GM12878 (cell line): ENCODE data around the gene ACTR1A. TPM values are rescaled to one million over a fixed set of nuclear protein-coding genes. Genes with fewer than 3 reads are reported as not detected.

Source experiments
- ATAC-seq: fragments of 200-7000 bp; cut with Tn5 transposase; 3 replicates; pipeline ENCODE4 v1.9.1; 2020; ENCODE audit warnings: mild to moderate bottlenecking, moderate library complexity
- BruUV-seq: library from RNA; stranded (reverse); fragments of 400-500 nt; replicated peaks from 2 replicates; lab custom pipeline; 2021; lab: Mats Ljungman, UMichigan
- CTCF ChIA-PET: fragments of 300-600 bp; sonication (Branson Sonifier 250); formaldehyde crosslinking; extraction: SDS; loops from one replicate; lab custom pipeline; 2021; ENCODE audit warnings: inconsistent platforms; lab: Yijun Ruan, JAX
- POLR2A ChIA-PET: fragments of 350-600 bp; formaldehyde crosslinking; extraction: SDS; loops from one replicate; lab custom pipeline; 2021; ENCODE audit warnings: inconsistent platforms; lab: Charles Lee
- RAD21 ChIA-PET: fragments of 300-600 bp; sonication (Branson Sonifier 250); formaldehyde crosslinking; loops from one replicate; lab custom pipeline; 2023; ENCODE audit warnings: antibody characterized with exemption; ENCODE audit not compliant: unreplicated experiment; lab: Charles Lee
- SMC1A ChIA-PET: fragments of 300-600 bp; sonication (Branson Sonifier 250); formaldehyde crosslinking; loops from one replicate; lab custom pipeline; 2023; ENCODE audit not compliant: unreplicated experiment, uncharacterized antibody; lab: Charles Lee
- DNase-seq: peaks from one replicate; pipeline ENCODE4 v3.0.0-alpha.2; 2011; ENCODE audit warnings: low read depth, low spot score
- FAIRE-seq: peaks from 3 replicates; lab custom pipeline; 2011; peaks lifted over from hg19 to GRCh38; lab: Jason Lieb, UNC
- H2AFZ ChIP-seq: 2 replicates; pipeline ENCODE4 v1.6.0; 2011; ENCODE audit warnings: low read depth, low read length, control low read depth; ENCODE audit not compliant: control insufficient read depth
- H3K27ac ChIP-seq: 2 replicates; pipeline ENCODE4 v1.5.1; 2011; ENCODE audit warnings: control low read depth; ENCODE audit not compliant: control insufficient read depth, insufficient read depth
- H3K27me3 ChIP-seq, 2 experiments: replicated peaks in 1 of 2; 2 replicates each; pipeline versions ENCODE4 v1.6.0 to v1.6.1; 2011; ENCODE audit warnings: low read length in 1 of 2; ENCODE audit not compliant: control insufficient read depth in 2 of 2, insufficient read depth in 2 of 2
- H3K36me3 ChIP-seq, 2 experiments: 2 replicates each; pipeline ENCODE4 v1.5.1; 2011; ENCODE audit warnings: low read length in 1 of 2; ENCODE audit not compliant: control insufficient read depth in 2 of 2, insufficient read depth in 2 of 2
- H3K4me1 ChIP-seq: 2 replicates; pipeline ENCODE4 v1.6.1; 2011; ENCODE audit warnings: mild to moderate bottlenecking, low read length, moderate library complexity, mixed read lengths; ENCODE audit not compliant: control insufficient read depth, insufficient read depth
- H3K4me2 ChIP-seq: 2 replicates; pipeline ENCODE4 v1.6.0; 2011; ENCODE audit warnings: control low read depth; ENCODE audit not compliant: control insufficient read depth, insufficient read depth
- H3K4me3 ChIP-seq: fragments of 200-600 bp; sonication (generic); 2 replicates; pipeline ENCODE4 v1.5.1; 2016
- H3K79me2 ChIP-seq: 2 replicates; pipeline ENCODE4 v1.6.0; 2011; ENCODE audit warnings: low read length; ENCODE audit not compliant: control insufficient read depth, insufficient read depth
- H3K9ac ChIP-seq: 2 replicates; pipeline ENCODE4 v1.8.0; 2011; ENCODE audit warnings: low read length, control low read depth, mixed read lengths; ENCODE audit not compliant: control insufficient read depth, insufficient read depth
- H3K9me3 ChIP-seq: replicated peaks from 3 replicates; pipeline ENCODE4 v1.5.1; 2011; ENCODE audit warnings: mild to moderate bottlenecking, low read length; ENCODE audit not compliant: control insufficient read depth, insufficient read depth
- H4K20me1 ChIP-seq: 2 replicates; pipeline ENCODE4 v1.6.0; 2011; ENCODE audit not compliant: control insufficient read depth, insufficient read depth
- MXI1 ChIP-seq: fragments of 150-350 bp; IDR thresholded peaks from 2 replicates; pipeline ENCODE4 v1.6.1; 2011; ENCODE audit warnings: low read depth, mild to moderate bottlenecking, inconsistent platforms, low read length, improper control_type of control experiment
- RAD21 ChIP-seq: IDR thresholded peaks from 2 replicates; pipeline ENCODE4 v1.6.1; 2011; ENCODE audit warnings: mild to moderate bottlenecking, low read depth, low read length, moderate library complexity; ENCODE audit not compliant: insufficient read depth
- RCOR1 ChIP-seq: conservative IDR thresholded peaks from 2 replicates; pipeline ENCODE4 v1.6.1; 2012; ENCODE audit warnings: low read depth, low read length, improper control_type of control experiment
- SMARCA5 ChIP-seq: fragments of 450-650 bp; IDR thresholded peaks from 2 replicates; pipeline ENCODE4 v1.6.1; 2017; ENCODE audit warnings: mild to moderate bottlenecking
- whole genome bisulfite sequencing: methylation state at CpG from one replicate; pipeline ENCODE4 v1.1.6; 2016; ENCODE audit warnings: low lambda C conversion rate; ENCODE audit not compliant: insufficient replicate concordance, insufficient coverage; ENCODE audit errors: missing lambda C conversion rate; 5-methylcytosine and 5-hydroxymethylcytosine counted together
- in situ Hi-C: fragments of 300-500 bp; cut with MboI; formaldehyde crosslinking; loops from 9 replicates; pipeline ENCODE4 v1.14.3; 2018; ENCODE audit warnings: mixed read lengths
- intact Hi-C: fragments of 100-400 bp; cut with micrococcal nuclease; formaldehyde crosslinking; loops from one replicate; pipeline ENCODE4 v1.14.2; 2022; ENCODE audit not compliant: unreplicated experiment
- polyA plus RNA-seq, 11 experiments: library from polyadenylated mRNA; depleted of rRNA in 4 of 11; unstranded in 6 of 11; stranded (reverse) in 5 of 11; fragments of >200 nt; fragmentation: Nextera tagmentation in 4 of 11; fragmentation: Illumina TruSeq in 1 of 11; extraction: Ambion mirVana in 4 of 11; extraction: Trizol in 1 of 11; gene quantifications; 1 replicate in 1 of 11; 2 replicates in 10 of 11; pipeline versions ENCODE4 v1.2.1 to v1.2.3, GENCODE V29; 2011 to 2016; ENCODE audit warnings: inconsistent platforms in 2 of 11, missing spikeins in 2 of 11, low read depth in 1 of 11
- total RNA-seq, 4 experiments: library from RNA; depleted of rRNA in 3 of 4; stranded (reverse); fragments of >200 nt in 3 of 4; fragmentation: Illumina TruSeq in 1 of 4; extraction: Trizol in 1 of 4; gene quantifications; 2 replicates each; pipeline versions ENCODE4 v1.2.1 to v1.2.3, GENCODE V29; 2013 to 2021
- TF ChIP-seq, protein P1 (sequence below): fragments of 450-650 bp; IDR thresholded peaks from 2 replicates; pipeline ENCODE4 v1.6.1; 2017; ENCODE audit warnings: mild to moderate bottlenecking, moderate library complexity

The ACTR1A gene
- total and polyA plus RNA-seq, 10 of the 15 experiments (the other 5 are each of a cell fraction or from before 2014, with no cell fraction given): 43.0 to 110 (median 78.9) TPM

DNA sequence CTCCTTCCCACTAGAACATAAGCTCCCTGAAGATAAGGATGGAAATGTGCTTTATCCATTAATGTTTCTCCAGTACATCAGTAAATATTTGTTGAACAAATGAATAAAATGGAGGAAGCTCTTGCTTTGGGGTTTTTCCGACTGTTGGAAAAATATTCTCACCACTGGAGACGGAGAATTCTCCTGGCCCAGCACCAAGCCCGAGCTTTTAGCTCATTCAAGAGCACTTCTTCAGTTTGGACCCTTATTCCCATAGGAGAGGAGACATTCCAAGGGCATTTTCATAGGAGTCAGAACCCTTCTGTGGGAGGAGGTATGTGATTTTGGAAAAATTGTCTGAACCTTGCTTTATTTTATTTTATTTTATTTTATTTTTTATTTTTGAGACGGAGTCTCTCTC, 22.2 kb upstream of the ACTR1A start:
- Histone ChIP-seq H4K20me1 (no peaks in the 10 kb centered on the region), H3K79me2 (no peaks in the 10 kb centered on the region), H3K27ac (no peak overlapping the region)
- in situ Hi-C loops: no loop called here
- intact Hi-C loops: no loop called here
- ChIA-PET RAD21 (interaction anchor here (1.2 kb wide), 1 partner anchor 21 kb away, joined by 3 read pairs; no protein-coding TSS in a partner anchor), CTCF (interaction anchor here (0.9 to 1.2 kb wide), 3 partner anchors 17 to 59 kb away, joined by 3 to 5 read pairs (median 3); no protein-coding TSS in a partner anchor)
- TF ChIP-seq, protein P1, sequence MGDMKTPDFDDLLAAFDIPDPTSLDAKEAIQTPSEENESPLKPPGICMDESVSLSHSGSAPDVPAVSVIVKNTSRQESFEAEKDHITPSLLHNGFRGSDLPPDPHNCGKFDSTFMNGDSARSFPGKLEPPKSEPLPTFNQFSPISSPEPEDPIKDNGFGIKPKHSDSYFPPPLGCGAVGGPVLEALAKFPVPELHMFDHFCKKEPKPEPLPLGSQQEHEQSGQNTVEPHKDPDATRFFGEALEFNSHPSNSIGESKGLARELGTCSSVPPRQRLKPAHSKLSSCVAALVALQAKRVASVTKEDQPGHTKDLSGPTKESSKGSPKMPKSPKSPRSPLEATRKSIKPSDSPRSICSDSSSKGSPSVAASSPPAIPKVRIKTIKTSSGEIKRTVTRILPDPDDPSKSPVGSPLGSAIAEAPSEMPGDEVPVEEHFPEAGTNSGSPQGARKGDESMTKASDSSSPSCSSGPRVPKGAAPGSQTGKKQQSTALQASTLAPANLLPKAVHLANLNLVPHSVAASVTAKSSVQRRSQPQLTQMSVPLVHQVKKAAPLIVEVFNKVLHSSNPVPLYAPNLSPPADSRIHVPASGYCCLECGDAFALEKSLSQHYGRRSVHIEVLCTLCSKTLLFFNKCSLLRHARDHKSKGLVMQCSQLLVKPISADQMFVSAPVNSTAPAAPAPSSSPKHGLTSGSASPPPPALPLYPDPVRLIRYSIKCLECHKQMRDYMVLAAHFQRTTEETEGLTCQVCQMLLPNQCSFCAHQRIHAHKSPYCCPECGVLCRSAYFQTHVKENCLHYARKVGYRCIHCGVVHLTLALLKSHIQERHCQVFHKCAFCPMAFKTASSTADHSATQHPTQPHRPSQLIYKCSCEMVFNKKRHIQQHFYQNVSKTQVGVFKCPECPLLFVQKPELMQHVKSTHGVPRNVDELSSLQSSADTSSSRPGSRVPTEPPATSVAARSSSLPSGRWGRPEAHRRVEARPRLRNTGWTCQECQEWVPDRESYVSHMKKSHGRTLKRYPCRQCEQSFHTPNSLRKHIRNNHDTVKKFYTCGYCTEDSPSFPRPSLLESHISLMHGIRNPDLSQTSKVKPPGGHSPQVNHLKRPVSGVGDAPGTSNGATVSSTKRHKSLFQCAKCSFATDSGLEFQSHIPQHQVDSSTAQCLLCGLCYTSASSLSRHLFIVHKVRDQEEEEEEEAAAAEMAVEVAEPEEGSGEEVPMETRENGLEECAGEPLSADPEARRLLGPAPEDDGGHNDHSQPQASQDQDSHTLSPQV: no peak
- TF ChIP-seq MXI1 (no peak), RAD21 (no peak), SMARCA5 (no peak), RCOR1 (no peak)
- TF ChIP-seq, all 136 proteins: peak for 0
- BruUV-seq: no TSS peak
- SMC1A ChIA-PET: interaction anchor here (1.1 to 1.6 kb wide), 3 partner anchors 14 to 59 kb away, joined by 3 to 5 read pairs (median 3); no protein-coding TSS in a partner anchor
- H3K9ac ChIP-seq: no peak overlapping the region
- H3K4me2 ChIP-seq: no peak overlapping the region
- 0 out of 2 replicates have a peak, but pooled peaks cover 2% of the 10 kb centered on the region for H3K4me1 ChIP-seq
- H3K27me3 ChIP-seq: no peaks in the 10 kb centered on the region
- ATAC-seq (no peak), FAIRE-seq (no peak), DNase-seq (no peak)
- peaks cover 0 to 3% of the 10 kb centered on the region in 2 experiments; a peak in 2 of 4 replicates for H3K36me3 ChIP-seq
- 77% methylated on average over 4 of the region's 4 CpGs for WGBS
- no peak overlapping the region for H3K4me3 ChIP-seq
- POLR2A ChIA-PET: interaction anchor here (0.6 kb wide), 2 partner anchors 154 to 177 kb away, joined by 3 to 4 read pairs; no protein-coding TSS in a partner anchor
- no peak overlapping the region for H2AFZ ChIP-seq
- no peaks in the 10 kb centered on the region for H3K9me3 ChIP-seq
